Right ventricle myocardium superior (tissue), 1 donor: ENCODE results near the gene ZNF526. TPM values are rescaled to one million over a fixed set of nuclear protein-coding genes. Genes with fewer than 3 reads are reported as not detected.

Source experiments
- ATAC-seq: fragments of 200-7000 bp; cut with Tn5 transposase; one replicate; pipeline ENCODE4 v1.9.1; 2020; ENCODE audit warnings: mild to moderate bottlenecking; ENCODE audit not compliant: poor library complexity
- DNase-seq: peaks from one replicate; pipeline ENCODE4 v3.0.0-alpha.2; 2020
- intact Hi-C: fragments of 100-400 bp; cut with DNase I; formaldehyde crosslinking; loops from one replicate; pipeline ENCODE4 v1.11.2; 2022
- total RNA-seq: library from RNA; stranded (reverse); fragmentation: NEBNext Ultra II Directional; extraction: Animal tissue kit (Norgen Biotek cat#: 25700); gene quantifications from one replicate; pipeline ENCODE4 v1.2.1, GENCODE V29; 2021
- donor health status: DM: no; HTN: yes; CAD: no; lungs with severe emphysema.

ZNF526 gene
- total RNA-seq, 1 donor from 2014 or later = 5.4 TPM

- intact Hi-C loops = no loop called here
Measured at GRCh38 chr19:42191855-42192254, 28.3 kb upstream of the ZNF526 start.

GRCh38 chr19:42193294-42193693, 26.8 kb upstream of the ZNF526 start:
- ATAC-seq (no peak), DNase-seq (no peak)
- intact Hi-C loops = no loop called here

More at GRCh38 chr19:42191855-42192254, 28.3 kb upstream of the ZNF526 start:
- no peak for DNase-seq
- ATAC-seq = no peak

- ATAC-seq (no peak), DNase-seq (no peak)
- intact Hi-C loops = no loop called here
Measured at GRCh38 chr19:42193706-42194105, 26.4 kb upstream of the ZNF526 start.

GRCh38 chr19:42196011-42197001, 23.8 kb upstream of the ZNF526 start:
- intact Hi-C loops = no loop called here
- ATAC-seq (no peak), DNase-seq (no peak)

- DNase-seq (no peak), ATAC-seq (no peak)
- intact Hi-C loops = no loop called here
Measured at GRCh38 chr19:42197375-42197817, 22.7 kb upstream of the ZNF526 start.

- DNase-seq = no peak
- intact Hi-C loops = no loop called here
- peak; percentile 5 for ATAC-seq
Measured at GRCh38 chr19:42198676-42199439, 21.3 kb upstream of the ZNF526 start.

GRCh38 chr19:42199440-42200115, 20.5 kb upstream of the ZNF526 start:
- intact Hi-C loops = no loop called here

GRCh38 chr19:42200116-42200715, 19.9 kb upstream of the ZNF526 start:
- intact Hi-C loops = no loop called here
- ATAC-seq = no peak
- no peak for DNase-seq

More at GRCh38 chr19:42199440-42200115, 20.5 kb upstream of the ZNF526 start:
- ATAC-seq = peak; percentile 61
- DNase-seq = peak; percentile 77

GRCh38 chr19:42201489-42202289, 18.4 kb upstream of the ZNF526 start:
- intact Hi-C loops = no loop called here
- ATAC-seq (peak; percentile 63), DNase-seq (peak; percentile 65)

GRCh38 chr19:42202290-42202880, 17.7 kb upstream of the ZNF526 start:
- intact Hi-C loops = no loop called here
- ATAC-seq = no peak
- DNase-seq = no peak

GRCh38 chr19:42203700-42204099, 16.4 kb upstream of the ZNF526 start:
- no peak for DNase-seq
- no peak for ATAC-seq
- intact Hi-C loops = no loop called here

- DNase-seq (no peak), ATAC-seq (no peak)
- intact Hi-C loops = no loop called here
Measured at GRCh38 chr19:42204664-42205063, 15.4 kb upstream of the ZNF526 start.

- DNase-seq = no peak
- intact Hi-C loops = no loop called here
- no peak for ATAC-seq
Measured at GRCh38 chr19:42206871-42207755, 13.0 kb upstream of the ZNF526 start.

GRCh38 chr19:42207767-42208271, 12.3 kb upstream of the ZNF526 start:
- ATAC-seq (peak; percentile 24), DNase-seq (no peak)
- intact Hi-C loops = no loop called here

GRCh38 chr19:42208612-42209011, 11.5 kb upstream of the ZNF526 start:
- DNase-seq (no peak), ATAC-seq (peak; percentile 55)
- intact Hi-C loops = no loop called here

GRCh38 chr19:42212886-42213285, 7.2 kb upstream of the ZNF526 start:
- DNase-seq (no peak), ATAC-seq (no peak)
- intact Hi-C loops = no loop called here
